Femur (tissue), 1 donor: ENCODE measurements around the gene FTSJ1.

Source experiments
- DNase-seq: peaks from one replicate; pipeline ENCODE4 v3.0.0-alpha.2; 2017

The FTSJ1 gene

DNA sequence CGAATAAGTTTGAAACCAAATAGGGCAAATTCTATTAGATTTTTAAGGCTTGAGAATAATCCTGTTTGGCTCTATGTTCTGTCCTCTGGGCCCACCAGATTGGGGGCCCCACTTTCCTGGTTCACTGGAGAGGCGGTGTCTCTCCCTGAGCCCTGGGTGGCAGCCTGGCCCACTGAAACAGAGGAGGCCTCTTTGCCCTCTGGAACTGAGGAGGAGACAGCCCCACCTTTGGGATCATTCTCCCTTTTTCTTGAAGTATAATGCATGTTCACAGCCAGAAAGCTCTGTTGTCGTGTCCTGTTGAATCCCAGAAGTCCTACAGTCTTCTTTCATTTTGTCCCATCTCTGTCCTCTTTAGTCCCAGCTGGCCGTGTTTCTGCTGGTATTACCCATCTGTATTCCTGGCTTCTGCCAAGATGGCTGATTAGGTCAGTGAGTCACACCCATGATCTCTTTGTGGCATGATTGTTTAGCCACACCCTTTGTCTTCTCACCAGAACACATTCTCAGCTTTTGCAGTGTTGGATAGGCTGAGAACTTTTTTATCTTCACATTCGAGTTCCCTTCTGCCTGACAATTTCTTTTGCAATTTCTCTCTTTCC is 55.5 kb downstream of the FTSJ1 start:
- DNase-seq, result no peak

DNA sequence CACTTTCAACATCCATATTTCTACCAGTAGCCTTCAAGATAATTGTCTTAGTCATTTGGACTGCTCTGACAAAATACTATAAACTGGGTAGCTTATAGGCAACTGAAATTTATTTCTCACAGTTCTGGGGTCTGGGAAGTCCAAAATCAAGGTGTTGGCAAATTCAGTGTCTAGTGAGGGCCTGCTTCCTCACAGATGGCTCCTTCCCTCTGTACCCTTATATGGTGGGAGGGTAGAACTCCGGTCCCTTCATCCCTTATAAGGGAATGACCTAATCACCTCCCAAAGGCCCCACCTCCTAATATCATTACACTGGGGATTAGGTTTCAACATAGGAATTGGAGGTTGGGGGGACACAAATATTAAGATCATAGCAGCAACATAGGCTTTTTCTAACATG is 56.2 kb downstream of the FTSJ1 start:
- no peak for DNase-seq

DNA sequence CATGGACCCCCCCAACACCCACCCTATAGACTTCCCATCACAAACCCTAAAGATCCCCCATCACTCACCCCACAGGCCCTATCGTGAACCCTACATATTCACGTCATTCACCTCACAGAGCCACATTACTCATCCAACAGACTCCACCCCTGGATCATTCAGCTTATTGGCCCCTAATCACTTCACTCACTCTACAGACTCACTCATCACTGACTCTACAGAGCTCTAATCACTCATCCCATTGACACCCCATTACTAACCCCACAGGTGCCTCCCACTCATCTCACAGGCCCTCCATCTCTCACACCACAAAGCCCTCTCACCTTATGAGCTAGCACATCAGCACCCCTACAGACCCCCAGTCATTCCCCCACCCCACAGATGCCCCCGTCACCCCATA is 57.2 kb downstream of the FTSJ1 start:
- DNase-seq, result no peak
